K562 (cell line): ENCODE measurements around the gene CYSRT1. TPM values are rescaled to one million over a fixed set of nuclear protein-coding genes. Genes with fewer than 3 reads are reported as not detected.

Experiments
- BRF1 ChIP-seq: IDR thresholded peaks from 3 replicates; pipeline ENCODE4 v1.6.1; 2011; ENCODE audit warnings: borderline replicate concordance, mild to moderate bottlenecking; ENCODE audit not compliant: insufficient read length; ENCODE audit errors: extremely low read depth
- ERF ChIP-seq: fragments of 450-650 bp; formaldehyde crosslinking; IDR thresholded peaks from 2 replicates; pipeline ENCODE4 v1.4.0; 2020; ENCODE audit warnings: mild to moderate bottlenecking, mixed read lengths
- HES1 ChIP-seq: fragments of 450-650 bp; IDR thresholded peaks from 2 replicates; pipeline ENCODE4 v1.6.1; 2016; ENCODE audit warnings: low read depth, mild to moderate bottlenecking, moderate library complexity
- HNRNPLL ChIP-seq: fragments of 200-400 bp; formaldehyde crosslinking; IDR thresholded peaks from 2 replicates; pipeline ENCODE4 v1.6.1; 2017; ENCODE audit warnings: low read length, low read depth, mild to moderate bottlenecking; ENCODE audit not compliant: poor library complexity, severe bottlenecking
- IRF1 ChIP-seq: sonication (generic); formaldehyde crosslinking; IDR thresholded peaks from 2 replicates; pipeline ENCODE4 v1.8.0; 2022; ENCODE audit warnings: missing genetic modification reagents, mild to moderate bottlenecking, borderline replicate concordance
- MAFF ChIP-seq: IDR thresholded peaks from 2 replicates; pipeline ENCODE4 v1.6.1; 2012; ENCODE audit warnings: low read length, improper control_type of control experiment
- MTA3 ChIP-seq: fragments of 450-650 bp; formaldehyde crosslinking; IDR thresholded peaks from 2 replicates; pipeline ENCODE4 v1.6.1; 2017; ENCODE audit warnings: mild to moderate bottlenecking, borderline replicate concordance
- MXI1 ChIP-seq: IDR thresholded peaks from 2 replicates; pipeline ENCODE4 v1.6.1; 2011; ENCODE audit warnings: low read depth, mild to moderate bottlenecking, improper control_type of control experiment, low read length
- NCOA2 ChIP-seq, 2 experiments: fragments of 450-650 bp; IDR thresholded peaks; 2 replicates each; pipeline ENCODE4 v1.6.1; 2018; ENCODE audit warnings: mild to moderate bottlenecking in 2 of 2, moderate library complexity in 1 of 2; ENCODE audit not compliant: partially characterized antibody in 2 of 2
- POLR3G ChIP-seq: IDR thresholded peaks from 2 replicates; pipeline ENCODE4 v1.6.1; 2011; ENCODE audit not compliant: insufficient read length, insufficient replicate concordance; ENCODE audit errors: extremely low read depth
- RB1 ChIP-seq: fragments of 450-650 bp; IDR thresholded peaks from 2 replicates; pipeline ENCODE4 v1.6.1; 2017; ENCODE audit warnings: low read depth, mild to moderate bottlenecking
- RCOR1 ChIP-seq, 2 experiments: IDR thresholded peaks; 2 replicates each; pipeline ENCODE4 v1.6.1; 2012; ENCODE audit warnings: low read depth in 2 of 2, low read length in 2 of 2, borderline replicate concordance in 1 of 2, improper control_type of control experiment in 1 of 2
- SMAD4 ChIP-seq: fragments of 250-450 bp; sonication (Bioruptor Pico); conservative IDR thresholded peaks from 2 replicates; pipeline ENCODE4 v1.8.0; 2021; ENCODE audit warnings: inconsistent platforms, mild to moderate bottlenecking, moderate library complexity
- SRSF7 ChIP-seq: fragments of 200-400 bp; formaldehyde crosslinking; optimal IDR thresholded peaks from 2 replicates; pipeline ENCODE3; 2017; ENCODE audit warnings: mild to moderate bottlenecking, low read depth, low read length
- THRA ChIP-seq: fragments of 450-650 bp; IDR thresholded peaks from 2 replicates; pipeline ENCODE4 v1.6.1; 2017; ENCODE audit warnings: mild to moderate bottlenecking, moderate library complexity
- ZBTB17 ChIP-seq: fragments of 450-650 bp; formaldehyde crosslinking; IDR thresholded peaks from 2 replicates; pipeline ENCODE4 v1.4.0; 2020; ENCODE audit warnings: mild to moderate bottlenecking
- ZBTB33 ChIP-seq: sonication (generic); formaldehyde crosslinking; IDR thresholded peaks from 2 replicates; pipeline ENCODE4 v1.8.1; 2023; ENCODE audit warnings: mild to moderate bottlenecking, missing genetic modification reagents
- ZC3H11A ChIP-seq: IDR thresholded peaks from 2 replicates; pipeline ENCODE4 v1.6.1; 2012; ENCODE audit warnings: low read depth, low read length, improper control_type of control experiment
- ZNF280A ChIP-seq: fragments of 450-650 bp; IDR thresholded peaks from 2 replicates; pipeline ENCODE4 v1.6.1; 2018; ENCODE audit warnings: mild to moderate bottlenecking, low read depth; ENCODE audit not compliant: partially characterized antibody
- ZNF408 ChIP-seq: fragments of 250-450 bp; sonication (Bioruptor Pico); IDR thresholded peaks from 2 replicates; pipeline ENCODE4 v1.4.0; 2020; ENCODE audit warnings: low read depth, mild to moderate bottlenecking, moderate library complexity
- ZNF766 ChIP-seq: fragments of 200-800 bp; sonication (Bioruptor generic); conservative IDR thresholded peaks from 2 replicates; pipeline ENCODE4 v1.6.1; 2016; ENCODE audit warnings: missing genetic modification characterization, missing compliant biosample characterization
- polyA plus RNA-seq, 8 experiments: library from polyadenylated mRNA; depleted of rRNA in 4 of 8; stranded (reverse) in 5 of 8; unstranded in 3 of 8; fragments of >200 nt; fragmentation: Nextera tagmentation in 2 of 8; fragmentation: Illumina TruSeq in 1 of 8; extraction: Ambion mirVana in 2 of 8; extraction: Trizol in 1 of 8; gene quantifications; 2 replicates each; pipeline versions ENCODE4 v1.2.1 to v1.2.3, GENCODE V29; 2011 to 2014; ENCODE audit warnings: inconsistent platforms in 1 of 8, missing spikeins in 1 of 8
- total RNA-seq, 7 experiments: library from RNA; depleted of rRNA in 6 of 7; stranded (reverse); fragments of >200 nt in 6 of 7; fragmentation: Illumina TruSeq in 2 of 7; extraction: Trizol in 2 of 7; gene quantifications; 2 replicates each; pipeline versions ENCODE4 v1.2.1 to v1.2.3, GENCODE V29; 2011 to 2021; ENCODE audit warnings: low replicate concordance in 1 of 7

CYSRT1 gene
- total and polyA plus RNA-seq, 9 of the 15 experiments (the other 6 are each of a cell fraction or from before 2014, with no cell fraction given), result 0.04 to 1.4 (median 0.42) TPM; not detected in 3

GRCh38 chr9:137240841-137241489 lies 16.0 kb downstream of the CYSRT1 start, which contains the start of gene TUBB4B (continued):
- TF ChIP-seq ZBTB33, result peak; percentile 53
- TF ChIP-seq ZC3H11A, result 0 out of 2 replicates have a peak, but pooled peaks have one; percentile 17
- TF ChIP-seq SMAD4 (CRISPR knock-in tag), result peak; percentile 56
- peak; percentile 94 for TF ChIP-seq RB1
- TF ChIP-seq HES1, result no peak
- TF ChIP-seq ERF, result peak; percentile 88
- no peak for TF ChIP-seq BRF1
- 0 out of 4 replicates have a peak, but pooled peaks of 1 of the 2 experiments have one; percentile 31 for TF ChIP-seq RCOR1 (IDR thresholded peaks at IDR 0.05; ENCODE audit: borderline replicate concordance in 1 of 2, low read depth in 2 of 2, low read length in 2 of 2)
- no peak for TF ChIP-seq THRA
- 0 out of 2 replicates have a peak, but pooled peaks have one; percentile 57 for TF ChIP-seq ZBTB17 (CRISPR knock-in tag)
- no peak for TF ChIP-seq SRSF7
- TF ChIP-seq ZNF280A, result no peak
- 0 out of 2 replicates have a peak, but pooled peaks have one; percentile 57 for TF ChIP-seq MXI1
- peak; percentile 89 for TF ChIP-seq HNRNPLL
- TF ChIP-seq MTA3, result peak; percentile 100
- no peak for TF ChIP-seq POLR3G
- TF ChIP-seq NCOA2 (IDR thresholded peaks at IDR 0.05; ENCODE audit: partially characterized antibody in 2 of 2), result no peak
- no peak for TF ChIP-seq ZNF766 (CRISPR knock-in tag)
- no peak for TF ChIP-seq IRF1 (CRISPR knock-in tag)
- no peak for TF ChIP-seq ZNF408 (CRISPR knock-in tag)
- TF ChIP-seq MAFF, result no peak
